NB4 (cell line): ENCODE results near the gene PCDHGB4.
"Not testable (repeated sequence)": the region's sequence is repeated elsewhere in the genome, so short reads cannot be mapped to it uniquely, and the experiment has no call there.

Experiments used
- POLR2A ChIP-seq: IDR thresholded peaks from 2 replicates; pipeline ENCODE4 v1.6.1; 2011; ENCODE audit warnings: mild to moderate bottlenecking; ENCODE audit not compliant: insufficient read length; ENCODE audit errors: extremely low read depth
- TF ChIP-seq, protein P1 (sequence below): IDR thresholded peaks from one replicate; pipeline ENCODE4 v1.5.1; 2012; ENCODE audit warnings: low read depth, low read length
- TF ChIP-seq, protein P2 (sequence below): IDR thresholded peaks from 2 replicates; pipeline ENCODE4 v1.6.1; 2011; ENCODE audit warnings: low read depth, low read length

DNA sequence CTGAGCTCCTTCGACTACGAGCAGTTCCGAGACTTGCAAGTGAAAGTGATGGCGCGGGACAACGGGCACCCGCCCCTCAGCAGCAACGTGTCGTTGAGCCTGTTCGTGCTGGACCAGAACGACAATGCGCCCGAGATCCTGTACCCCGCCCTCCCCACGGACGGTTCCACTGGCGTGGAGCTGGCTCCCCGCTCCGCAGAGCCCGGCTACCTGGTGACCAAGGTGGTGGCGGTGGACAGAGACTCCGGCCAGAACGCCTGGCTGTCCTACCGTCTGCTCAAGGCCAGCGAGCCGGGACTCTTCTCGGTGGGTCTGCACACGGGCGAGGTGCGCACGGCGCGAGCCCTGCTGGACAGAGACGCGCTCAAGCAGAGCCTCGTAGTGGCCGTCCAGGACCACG, 44.8 kb downstream of the PCDHGB4 start:
- TF ChIP-seq, protein P1, sequence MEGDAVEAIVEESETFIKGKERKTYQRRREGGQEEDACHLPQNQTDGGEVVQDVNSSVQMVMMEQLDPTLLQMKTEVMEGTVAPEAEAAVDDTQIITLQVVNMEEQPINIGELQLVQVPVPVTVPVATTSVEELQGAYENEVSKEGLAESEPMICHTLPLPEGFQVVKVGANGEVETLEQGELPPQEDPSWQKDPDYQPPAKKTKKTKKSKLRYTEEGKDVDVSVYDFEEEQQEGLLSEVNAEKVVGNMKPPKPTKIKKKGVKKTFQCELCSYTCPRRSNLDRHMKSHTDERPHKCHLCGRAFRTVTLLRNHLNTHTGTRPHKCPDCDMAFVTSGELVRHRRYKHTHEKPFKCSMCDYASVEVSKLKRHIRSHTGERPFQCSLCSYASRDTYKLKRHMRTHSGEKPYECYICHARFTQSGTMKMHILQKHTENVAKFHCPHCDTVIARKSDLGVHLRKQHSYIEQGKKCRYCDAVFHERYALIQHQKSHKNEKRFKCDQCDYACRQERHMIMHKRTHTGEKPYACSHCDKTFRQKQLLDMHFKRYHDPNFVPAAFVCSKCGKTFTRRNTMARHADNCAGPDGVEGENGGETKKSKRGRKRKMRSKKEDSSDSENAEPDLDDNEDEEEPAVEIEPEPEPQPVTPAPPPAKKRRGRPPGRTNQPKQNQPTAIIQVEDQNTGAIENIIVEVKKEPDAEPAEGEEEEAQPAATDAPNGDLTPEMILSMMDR, result not testable (repeated sequence)
- TF ChIP-seq, protein P2, sequence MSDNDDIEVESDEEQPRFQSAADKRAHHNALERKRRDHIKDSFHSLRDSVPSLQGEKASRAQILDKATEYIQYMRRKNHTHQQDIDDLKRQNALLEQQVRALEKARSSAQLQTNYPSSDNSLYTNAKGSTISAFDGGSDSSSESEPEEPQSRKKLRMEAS, result not testable (repeated sequence)
- TF ChIP-seq POLR2A, result not testable (repeated sequence)
